ENCODE results near the gene COL4A1. TPM values are rescaled to one million over a fixed set of nuclear protein-coding genes. Genes with fewer than 3 reads are reported as not detected.

Gene COL4A1
- total RNA-seq, 1 donor from 2014 or later, result 5,210 TPM

GRCh38 chr13:110264685-110265275 lies 42.2 kb downstream of the COL4A1 start:
- Mint-ChIP-seq H3K27me3 (ENCODE audit: low read depth) (no peaks in the 10 kb centered on the region), H3K4me3 (ENCODE audit: unreplicated experiment) (no peak overlapping the region), H3K9me3 (ENCODE audit: low read depth) (no peaks in the 10 kb centered on the region), H3K36me3 (ENCODE audit: low read depth) (peaks cover 16% of the 10 kb centered on the region), H3K27ac (ENCODE audit: unreplicated experiment) (peak overlapping the region; percentile 91), H3K4me1 (ENCODE audit: low read depth) (peaks cover 90% of the 10 kb centered on the region)
- no peak for TF ChIP-seq CTCF (IDR thresholded peaks at IDR 0.05)
- no peak for DNase-seq (ENCODE audit: low spot score)

- Mint-ChIP-seq H3K9me3 (ENCODE audit: low read depth) (no peaks in the 10 kb centered on the region), H3K27ac (ENCODE audit: unreplicated experiment) (peak overlapping the region; percentile 78), H3K4me3 (ENCODE audit: unreplicated experiment) (no peak overlapping the region), H3K27me3 (ENCODE audit: low read depth) (no peaks in the 10 kb centered on the region), H3K4me1 (ENCODE audit: low read depth) (peaks cover 91% of the 10 kb centered on the region), H3K36me3 (ENCODE audit: low read depth) (peaks cover 16% of the 10 kb centered on the region)
- no peak for DNase-seq (ENCODE audit: low spot score)
- TF ChIP-seq CTCF (IDR thresholded peaks at IDR 0.05), result no peak
These were observed 43.1 kb downstream of the COL4A1 start for GRCh38 chr13:110263888-110264287.

GRCh38 chr13:110263404-110263803 lies 43.6 kb downstream of the COL4A1 start:
- peaks cover 88% of the 10 kb centered on the region for H3K4me1 Mint-ChIP-seq (ENCODE audit: low read depth)

GRCh38 chr13:110262508-110263291 lies 44.3 kb downstream of the COL4A1 start:
- Mint-ChIP-seq H3K36me3 (ENCODE audit: low read depth) (peaks cover 19% of the 10 kb centered on the region), H3K27ac (ENCODE audit: unreplicated experiment) (peak overlapping the region; percentile 64), H3K4me1 (ENCODE audit: low read depth) (peaks cover 88% of the 10 kb centered on the region), H3K9me3 (ENCODE audit: low read depth) (no peaks in the 10 kb centered on the region), H3K4me3 (ENCODE audit: unreplicated experiment) (no peak overlapping the region), H3K27me3 (ENCODE audit: low read depth) (no peaks in the 10 kb centered on the region)
- no peak for DNase-seq (ENCODE audit: low spot score)
- TF ChIP-seq CTCF (IDR thresholded peaks at IDR 0.05), result no peak

More at GRCh38 chr13:110263404-110263803, 43.6 kb downstream of the COL4A1 start:
- H3K9me3 Mint-ChIP-seq (ENCODE audit: low read depth), result no peaks in the 10 kb centered on the region
- no peak overlapping the region for H3K4me3 Mint-ChIP-seq (ENCODE audit: unreplicated experiment)
- H3K36me3 Mint-ChIP-seq (ENCODE audit: low read depth), result peaks cover 16% of the 10 kb centered on the region
- DNase-seq (ENCODE audit: low spot score), result no peak
- no peak for TF ChIP-seq CTCF (IDR thresholded peaks at IDR 0.05)
- no peaks in the 10 kb centered on the region for H3K27me3 Mint-ChIP-seq (ENCODE audit: low read depth)
- peak overlapping the region; percentile 64 for H3K27ac Mint-ChIP-seq (ENCODE audit: unreplicated experiment)

- H3K27ac Mint-ChIP-seq (ENCODE audit: unreplicated experiment), result peak overlapping the region; percentile 84
- peaks cover 19% of the 10 kb centered on the region for H3K36me3 Mint-ChIP-seq (ENCODE audit: low read depth)
- H3K9me3 Mint-ChIP-seq (ENCODE audit: low read depth), result no peaks in the 10 kb centered on the region
- H3K4me3 Mint-ChIP-seq (ENCODE audit: unreplicated experiment), result no peak overlapping the region
- peaks cover 90% of the 10 kb centered on the region for H3K4me1 Mint-ChIP-seq (ENCODE audit: low read depth)
- TF ChIP-seq CTCF (IDR thresholded peaks at IDR 0.05), result no peak
- no peaks in the 10 kb centered on the region for H3K27me3 Mint-ChIP-seq (ENCODE audit: low read depth)
- DNase-seq (ENCODE audit: low spot score), result no peak
These were observed 44.9 kb downstream of the COL4A1 start for GRCh38 chr13:110262082-110262436.

Data from chondrocyte (in vitro differentiated cells).